ENCODE data around the gene MYO15B. TPM values are rescaled to one million over a fixed set of nuclear protein-coding genes. Genes with fewer than 3 reads are reported as not detected.

The MYO15B gene
- polyA plus RNA-seq, 1 donor from 2014 or later, result 2.4 TPM

DNA sequence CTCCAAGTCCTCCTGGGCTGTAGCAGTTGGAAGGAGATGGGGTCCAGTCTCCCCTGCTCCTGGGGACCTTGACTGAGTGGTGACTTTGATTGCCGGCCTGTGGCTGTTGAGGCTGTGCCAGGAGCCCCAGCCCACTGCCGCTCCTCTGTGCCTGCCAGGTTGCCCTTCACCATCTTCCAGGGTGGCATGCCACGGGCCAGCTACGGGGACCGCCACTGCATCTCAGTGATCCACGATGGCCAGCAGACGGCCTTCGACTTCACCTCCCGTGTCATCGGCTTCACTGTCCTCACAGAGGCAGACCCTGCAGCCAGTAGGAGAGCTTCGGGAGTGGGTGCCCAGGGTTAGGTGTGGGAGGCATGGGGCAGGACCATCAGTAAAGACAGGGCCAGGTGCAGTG is 23.4 kb upstream of the MYO15B start:
- Histone ChIP-seq H3K27me3 (ENCODE audit: insufficient read depth, low read depth, low read length) (no peaks in the 10 kb centered on the region), H3K9me2 (ENCODE audit: insufficient read depth, low read length) (no peaks in the 10 kb centered on the region), H2AFZ (ENCODE audit: low read depth, low read length) (no peak overlapping the region), H3K36me3 (ENCODE audit: insufficient read depth, low read length) (no peaks in the 10 kb centered on the region), H3K4me3 (ENCODE audit: low read length) (no peak overlapping the region), H3F3A (ENCODE audit: insufficient read depth, low read length, poor library complexity, severe bottlenecking) (no peaks in the 10 kb centered on the region), H3K79me2 (replicated peaks; ENCODE audit: insufficient read depth, low read length) (no peaks in the 10 kb centered on the region), H4K20me1 (ENCODE audit: insufficient read depth) (no peaks in the 10 kb centered on the region), H3K27ac (ENCODE audit: low read length) (no peak overlapping the region), H3K4me2 (ENCODE audit: low read length) (no peak overlapping the region), H3K9ac (ENCODE audit: low read length) (no peak overlapping the region), H3K9me3 (ENCODE audit: low read length) (no peaks in the 10 kb centered on the region)
- TF ChIP-seq TAF1 (IDR thresholded peaks at IDR 0.05; ENCODE audit: low read depth), result no peak
- no peak for TF ChIP-seq CTCF (IDR thresholded peaks at IDR 0.05; ENCODE audit: poor library complexity, severe bottlenecking)
- TF ChIP-seq REST (IDR thresholded peaks at IDR 0.05; ENCODE audit: borderline replicate concordance), result no peak
- TF ChIP-seq MXI1 (conservative IDR thresholded peaks at IDR 0.05; ENCODE audit: poor library complexity, severe bottlenecking), result no peak
- no peak for TF ChIP-seq RAD21 (conservative IDR thresholded peaks at IDR 0.05)
- no peak for TF ChIP-seq EP300 (conservative IDR thresholded peaks at IDR 0.05; ENCODE audit: poor library complexity, severe bottlenecking)
- TF ChIP-seq EZH2 (IDR thresholded peaks at IDR 0.05; ENCODE audit: borderline replicate concordance, insufficient read depth, low read length, poor library complexity, severe bottlenecking), result no peak
- no peak for TF ChIP-seq SMC3 (conservative IDR thresholded peaks at IDR 0.05; ENCODE audit: poor library complexity)
- TF ChIP-seq POLR2AphosphoS5 (IDR thresholded peaks at IDR 0.05), result no peak

DNA sequence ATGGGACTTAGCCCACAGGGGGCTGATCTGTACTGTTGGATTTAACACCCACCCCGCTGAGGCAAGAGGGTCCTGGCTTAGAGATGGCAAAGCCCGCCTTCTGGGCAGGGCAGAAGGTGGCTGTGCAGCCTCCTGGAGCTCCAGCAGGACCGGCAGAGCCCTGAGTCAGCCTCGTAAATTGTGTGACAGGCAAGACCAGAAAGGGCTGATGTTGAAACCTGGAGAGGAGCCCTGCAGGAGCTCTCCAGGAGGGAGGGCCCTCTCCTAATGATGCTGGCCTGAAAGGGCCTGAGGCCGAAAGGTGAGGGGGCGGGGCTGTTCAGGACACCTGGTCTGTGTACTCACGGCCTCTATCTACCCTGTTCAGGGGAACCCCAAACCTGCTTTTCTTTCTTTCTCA is 22.5 kb upstream of the MYO15B start:
- Histone ChIP-seq H3K36me3 (ENCODE audit: insufficient read depth, low read length) (no peaks in the 10 kb centered on the region), H3K27me3 (ENCODE audit: insufficient read depth, low read depth, low read length) (no peaks in the 10 kb centered on the region), H3K9ac (ENCODE audit: low read length) (no peak overlapping the region), H3K9me2 (ENCODE audit: insufficient read depth, low read length) (no peaks in the 10 kb centered on the region), H2AFZ (ENCODE audit: low read depth, low read length) (no peak overlapping the region), H3K79me2 (replicated peaks; ENCODE audit: insufficient read depth, low read length) (no peaks in the 10 kb centered on the region), H3F3A (ENCODE audit: insufficient read depth, low read length, poor library complexity, severe bottlenecking) (no peaks in the 10 kb centered on the region), H3K4me3 (ENCODE audit: low read length) (no peak overlapping the region), H3K4me2 (ENCODE audit: low read length) (no peak overlapping the region), H3K9me3 (ENCODE audit: low read length) (no peaks in the 10 kb centered on the region), H3K27ac (ENCODE audit: low read length) (no peak overlapping the region), H4K20me1 (ENCODE audit: insufficient read depth) (no peaks in the 10 kb centered on the region)
- TF ChIP-seq TAF1 (IDR thresholded peaks at IDR 0.05; ENCODE audit: low read depth) (no peak), POLR2AphosphoS5 (IDR thresholded peaks at IDR 0.05) (no peak), EP300 (conservative IDR thresholded peaks at IDR 0.05; ENCODE audit: poor library complexity, severe bottlenecking) (no peak), REST (IDR thresholded peaks at IDR 0.05; ENCODE audit: borderline replicate concordance) (no peak), EZH2 (IDR thresholded peaks at IDR 0.05; ENCODE audit: borderline replicate concordance, insufficient read depth, low read length, poor library complexity, severe bottlenecking) (no peak), SMC3 (conservative IDR thresholded peaks at IDR 0.05; ENCODE audit: poor library complexity) (no peak), MXI1 (conservative IDR thresholded peaks at IDR 0.05; ENCODE audit: poor library complexity, severe bottlenecking) (no peak), RAD21 (conservative IDR thresholded peaks at IDR 0.05) (no peak), CTCF (IDR thresholded peaks at IDR 0.05; ENCODE audit: poor library complexity, severe bottlenecking) (no peak)
